ENCODE results near the gene HACD2.

DNA sequence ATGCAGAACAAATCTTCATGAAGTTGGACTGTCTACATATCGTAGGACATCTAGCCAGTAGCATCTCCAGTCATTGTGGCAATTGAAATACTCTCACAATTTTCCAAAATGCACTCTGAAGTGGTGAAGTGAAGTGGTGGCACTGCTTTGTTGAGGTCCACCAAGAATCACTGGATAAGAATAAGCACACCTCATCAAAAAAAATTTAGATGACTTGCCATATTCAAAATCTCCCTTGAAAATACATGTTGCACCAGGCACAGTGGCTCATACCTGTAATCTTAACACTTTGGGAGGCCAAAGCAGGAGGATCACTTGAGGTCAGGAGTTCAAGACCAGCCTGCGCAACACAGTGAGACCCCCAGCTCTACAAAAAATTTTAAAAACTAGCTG, 12.9 kb downstream of the HACD2 start:
- no peak for TF ChIP-seq ERF (CRISPR knock-in tag; IDR thresholded peaks at IDR 0.05)
- TF ChIP-seq IRF2 (CRISPR knock-in tag; IDR thresholded peaks at IDR 0.05) = no peak
- no peak for TF ChIP-seq SAFB2 (IDR thresholded peaks at IDR 0.05; ENCODE audit: borderline replicate concordance, low read depth, low read length, severe bottlenecking)
